Left ventricle myocardium inferior (tissue), 1 donor: ENCODE results near the gene CHRM2. TPM values are rescaled to one million over a fixed set of nuclear protein-coding genes. Genes with fewer than 3 reads are reported as not detected.

Experiments
- DNase-seq: peaks from one replicate; pipeline ENCODE4 v3.0.0-alpha.2; 2020
- H3K27ac ChIP-seq: fragments of 200-600 bp; replicated peaks from 2 replicates; pipeline ENCODE4 v1.8.0; 2021
- H3K27me3 ChIP-seq: fragments of 200-600 bp; 2 replicates; pipeline ENCODE4 v1.8.0; 2021; ENCODE audit warnings: low read depth
- H3K36me3 ChIP-seq: fragments of 200-600 bp; 2 replicates; pipeline ENCODE4 v1.8.0; 2021
- H3K4me1 ChIP-seq: fragments of 200-600 bp; 2 replicates; pipeline ENCODE4 v1.8.0; 2021
- H3K4me3 ChIP-seq: fragments of 200-600 bp; 2 replicates; pipeline ENCODE4 v1.8.0; 2021; ENCODE audit warnings: mild to moderate bottlenecking, moderate library complexity
- H3K9me3 ChIP-seq: fragments of 200-600 bp; replicated peaks from 2 replicates; pipeline ENCODE4 v1.8.0; 2021
- CTCF ChIP-seq: fragments of 200-600 bp; IDR thresholded peaks from 2 replicates; pipeline ENCODE4 v1.8.0; 2021; ENCODE audit warnings: antibody characterized with exemption, mild to moderate bottlenecking, borderline replicate concordance
- intact Hi-C: fragments of 100-400 bp; cut with micrococcal nuclease; formaldehyde crosslinking; loops from one replicate; pipeline ENCODE4 v1.11.0; 2022
- microRNA-seq: library from miRNA; unstranded; fragments of <30 nt; microRNA quantifications from one replicate; pipeline ENCODE4 v1.2.0, GENCODE V29; 2020
- total RNA-seq: library from RNA; stranded (reverse); fragmentation: NEBNext Ultra II Directional; extraction: Animal tissue kit (Norgen Biotek cat#: 25700); gene quantifications from one replicate; pipeline ENCODE4 v1.2.1, GENCODE V29; 2021
- donor health status: DM: no; HTN: yes; CAD: no; lungs with severe emphysema.

CHRM2 gene
- total RNA-seq, 1 donor from 2014 or later: 76.2 TPM

GRCh38 chr7:137069249-137069963, 201.0 kb downstream of the CHRM2 start:
- intact Hi-C loops: no loop called here
- Histone ChIP-seq H3K27ac (no peak overlapping the region), H3K27me3 (no peaks in the 10 kb centered on the region), H3K4me3 (no peak overlapping the region), H3K9me3 (no peaks in the 10 kb centered on the region), H3K36me3 (no peaks in the 10 kb centered on the region), H3K4me1 (peaks cover 4% of the 10 kb centered on the region)
- DNase-seq: no peak
- no peak for TF ChIP-seq CTCF

Small RNAs within 50 kb of the gene (microRNA-seq; reads per million reads assigned to microRNA genes)
- gene MIR490: 180 reads per million, percentile 61 among the genes with 10 or more reads in this experiment
